CD4-positive, alpha-beta memory T cell (primary cell): ENCODE measurements around the gene MAPK8IP3. TPM values are rescaled to one million over a fixed set of nuclear protein-coding genes. Genes with fewer than 3 reads are reported as not detected.

Source experiments
- CTCF ChIA-PET: fragments of 350-600 bp; sonication (Branson Sonifier 250); formaldehyde crosslinking; loops from one replicate; lab custom pipeline; 2021; ENCODE audit warnings: inconsistent platforms; ENCODE audit not compliant: partially characterized antibody; lab: Charles Lee
- POLR2A ChIA-PET: fragments of 350-600 bp; sonication (Branson Sonifier 250); formaldehyde crosslinking; loops from one replicate; lab custom pipeline; 2021; ENCODE audit not compliant: partially characterized antibody; lab: Charles Lee
- DNase-seq, 5 donors: peaks; one replicate each; pipeline versions ENCODE4 v3.0.0 to v3.0.0-alpha.2; 2020 to 2022; ENCODE audit warnings: mixed read lengths in 1 of 5
- H3K27ac ChIP-seq: one replicate; pipeline ENCODE4 v1.7.0; 2013; ENCODE audit warnings: low read depth, low read length
- H3K27me3 ChIP-seq: 2 replicates; pipeline ENCODE4 v1.7.0; 2013; ENCODE audit warnings: mild to moderate bottlenecking, low read length, moderate library complexity; ENCODE audit not compliant: insufficient read depth
- H3K36me3 ChIP-seq: 2 replicates; pipeline ENCODE4 v1.7.0; 2013; ENCODE audit warnings: mild to moderate bottlenecking, low read length, moderate library complexity; ENCODE audit not compliant: insufficient read depth
- H3K4me1 ChIP-seq: 2 replicates; pipeline ENCODE4 v1.7.0; 2013; ENCODE audit warnings: mild to moderate bottlenecking, low read length, moderate library complexity; ENCODE audit not compliant: insufficient read depth
- H3K4me3 ChIP-seq, 2 donors: one replicate each; pipeline ENCODE4 v1.7.0; 2013; ENCODE audit warnings: low read length in 2 of 2, mild to moderate bottlenecking in 1 of 2
- H3K9me3 ChIP-seq, 2 donors: one replicate each; pipeline ENCODE4 v1.7.0; 2013; ENCODE audit warnings: low read length in 2 of 2, control low read depth in 1 of 2; ENCODE audit not compliant: control insufficient read depth in 1 of 2
- H3K27ac Mint-ChIP-seq, 7 donors: one replicate each; pipeline ENCODE4 v1.8.0; 2020 to 2021; ENCODE audit warnings: mixed read lengths in 7 of 7, mild to moderate bottlenecking in 6 of 7, inconsistent platforms in 3 of 7, moderate library complexity in 3 of 7
- H3K27me3 Mint-ChIP-seq, 2 donors: one replicate each; pipeline ENCODE4 v1.8.0; 2020 to 2021; ENCODE audit warnings: mixed read lengths in 2 of 2
- H3K36me3 Mint-ChIP-seq, 2 donors: one replicate each; pipeline ENCODE4 v1.8.0; 2020 to 2021; ENCODE audit warnings: mixed read lengths in 2 of 2, inconsistent platforms in 1 of 2, mild to moderate bottlenecking in 1 of 2
- H3K4me1 Mint-ChIP-seq, 4 donors: one replicate each; pipeline ENCODE4 v1.8.0; 2020 to 2021; ENCODE audit warnings: mixed read lengths in 4 of 4, mild to moderate bottlenecking in 1 of 4
- H3K4me3 Mint-ChIP-seq, 8 donors: one replicate each; pipeline ENCODE4 v1.8.0; 2020 to 2021; ENCODE audit warnings: mixed read lengths in 8 of 8, mild to moderate bottlenecking in 7 of 8, moderate library complexity in 6 of 8, inconsistent platforms in 3 of 8
- H3K9me3 Mint-ChIP-seq, 8 donors: one replicate each; pipeline ENCODE4 v1.8.0; 2020 to 2021; ENCODE audit warnings: mixed read lengths in 8 of 8, mild to moderate bottlenecking in 5 of 8, inconsistent platforms in 3 of 8, moderate library complexity in 1 of 8
- intact Hi-C: fragments of 100-400 bp; cut with micrococcal nuclease; formaldehyde crosslinking; loops from one replicate; pipeline ENCODE4 v1.15.1; 2023
- polyA plus RNA-seq, 2 donors: library from polyadenylated mRNA; unstranded; fragments of 300-500 nt; fragmentation: Illumina TruSeq; gene quantifications; one replicate each; pipeline ENCODE4 v1.2.3, GENCODE V29; 2021
- total RNA-seq, 2 experiments: library from RNA; stranded (reverse); gene quantifications; one replicate each; pipeline ENCODE4 v1.2.3, GENCODE V29; 2021

The MAPK8IP3 gene
- total and polyA plus RNA-seq, 4 experiments from 2014 or later: 0.86 to 248 (median 121) TPM

DNA sequence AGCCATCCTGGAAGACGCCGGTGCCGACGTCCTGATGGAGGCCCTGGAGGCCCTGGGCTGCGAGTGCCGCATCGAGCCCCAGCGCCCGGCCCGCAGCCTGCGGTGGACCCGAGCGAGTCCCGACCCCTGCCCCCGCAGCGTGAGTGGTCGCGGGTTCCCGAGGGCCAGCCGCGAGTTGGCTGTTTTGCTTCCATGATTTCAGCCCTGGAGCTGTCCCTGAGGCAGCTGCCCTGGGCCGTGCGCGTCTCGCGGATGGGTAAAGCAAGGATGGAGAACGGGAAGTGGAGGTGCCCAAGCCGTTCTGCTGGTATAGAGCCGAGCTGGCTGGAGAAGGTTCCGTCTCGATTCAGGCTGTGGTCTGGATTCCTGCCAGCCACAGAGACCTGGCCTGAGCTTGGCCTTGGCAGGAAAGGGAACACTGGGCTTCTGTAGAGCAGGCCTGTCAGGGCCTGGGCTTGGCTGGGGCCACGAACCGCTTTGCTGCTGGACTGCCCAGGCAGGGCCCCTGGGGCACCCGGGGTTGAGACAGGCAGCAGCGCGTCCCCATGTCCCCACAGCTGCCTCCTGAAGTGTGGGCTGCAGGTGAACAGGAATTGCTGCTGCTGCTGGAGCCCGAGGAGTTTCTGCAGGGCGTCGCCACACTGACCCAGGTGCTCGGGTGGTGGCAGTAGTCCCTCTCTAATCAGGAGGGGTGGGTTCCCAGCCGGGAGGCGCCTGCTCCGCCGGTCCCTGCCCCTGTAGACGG is 67.9 kb downstream of the MAPK8IP3 start:
- peak overlapping the region; percentile 45 to 73 for H3K4me3 ChIP-seq
- H3K4me3 Mint-ChIP-seq: peak overlapping the region; percentile 78 to 97 (median 83)
- H3K27me3 ChIP-seq: no peaks in the 10 kb centered on the region
- CTCF ChIA-PET: interaction anchor here (0.9 to 1.7 kb wide), 2 partner anchors 9 to 30 kb away, joined by 3 to 16 read pairs; partner anchors contain the start of genes NUBP2 and SPSB3
- intact Hi-C loops: loop anchor here (1.0 to 5.0 kb wide), 4 partner anchors 8 to 758 kb away; partner anchors contain the start of genes CEMP1, FAHD1, HAGH and NUBP2
- peak overlapping the region in 6 of 7 donors; percentile 48 to 90 (median 84) for H3K27ac Mint-ChIP-seq
- no peak for DNase-seq
- POLR2A ChIA-PET: interaction anchor here (1.1 to 11.4 kb wide), 6 partner anchors 6 to 191 kb away, joined by 3 to 185 read pairs (median 20); partner anchors contain the start of genes FAHD1, HAGH, MAPK8IP3 and NUBP2
- H3K9me3 Mint-ChIP-seq: no peaks in the 10 kb centered on the region
- peaks cover 29% of the 10 kb centered on the region for H3K4me1 ChIP-seq
- H3K36me3 ChIP-seq: peaks cover 5% of the 10 kb centered on the region
- H3K4me1 Mint-ChIP-seq: peaks cover 11 to 32% (median 15%) of the 10 kb centered on the region in 4 donors
- peaks cover 0 to 19% of the 10 kb centered on the region in 2 donors for H3K36me3 Mint-ChIP-seq
- H3K9me3 ChIP-seq: no peaks in the 10 kb centered on the region
- H3K27me3 Mint-ChIP-seq: no peaks in the 10 kb centered on the region
- peak overlapping the region; percentile 72 for H3K27ac ChIP-seq

- CTCF ChIA-PET: interaction anchor here (0.9 to 1.7 kb wide), 2 partner anchors 8 to 30 kb away, joined by 3 to 16 read pairs; partner anchors contain the start of genes NUBP2 and SPSB3
- Mint-ChIP-seq H3K4me3 (peak overlapping the region in 6 of 8 donors; percentile 24 to 83 (median 54)), H3K4me1 (peaks cover 11 to 32% (median 15%) of the 10 kb centered on the region in 4 donors), H3K9me3 (no peaks in the 10 kb centered on the region), H3K27me3 (no peaks in the 10 kb centered on the region), H3K36me3 (peaks cover 0 to 22% of the 10 kb centered on the region in 2 donors), H3K27ac (peak overlapping the region in 1 of 7 donors; percentile 88)
- Histone ChIP-seq H3K4me1 (peaks cover 29% of the 10 kb centered on the region), H3K4me3 (no peak overlapping the region), H3K36me3 (peaks cover 10% of the 10 kb centered on the region), H3K27me3 (no peaks in the 10 kb centered on the region), H3K9me3 (no peaks in the 10 kb centered on the region), H3K27ac (peak overlapping the region; percentile 72)
- POLR2A ChIA-PET: interaction anchor here (1.1 to 11.4 kb wide), 6 partner anchors 6 to 191 kb away, joined by 3 to 185 read pairs (median 20); partner anchors contain the start of genes FAHD1, HAGH, MAPK8IP3 and NUBP2
- DNase-seq: no peak
- intact Hi-C loops: loop anchor here (5.0 kb wide), 1 partner anchor 758 kb away; the partner anchor contains the start of gene CEMP1
Observed at GRCh38 chr16:1774448-1774780, 68.4 kb downstream of the MAPK8IP3 start.

DNA sequence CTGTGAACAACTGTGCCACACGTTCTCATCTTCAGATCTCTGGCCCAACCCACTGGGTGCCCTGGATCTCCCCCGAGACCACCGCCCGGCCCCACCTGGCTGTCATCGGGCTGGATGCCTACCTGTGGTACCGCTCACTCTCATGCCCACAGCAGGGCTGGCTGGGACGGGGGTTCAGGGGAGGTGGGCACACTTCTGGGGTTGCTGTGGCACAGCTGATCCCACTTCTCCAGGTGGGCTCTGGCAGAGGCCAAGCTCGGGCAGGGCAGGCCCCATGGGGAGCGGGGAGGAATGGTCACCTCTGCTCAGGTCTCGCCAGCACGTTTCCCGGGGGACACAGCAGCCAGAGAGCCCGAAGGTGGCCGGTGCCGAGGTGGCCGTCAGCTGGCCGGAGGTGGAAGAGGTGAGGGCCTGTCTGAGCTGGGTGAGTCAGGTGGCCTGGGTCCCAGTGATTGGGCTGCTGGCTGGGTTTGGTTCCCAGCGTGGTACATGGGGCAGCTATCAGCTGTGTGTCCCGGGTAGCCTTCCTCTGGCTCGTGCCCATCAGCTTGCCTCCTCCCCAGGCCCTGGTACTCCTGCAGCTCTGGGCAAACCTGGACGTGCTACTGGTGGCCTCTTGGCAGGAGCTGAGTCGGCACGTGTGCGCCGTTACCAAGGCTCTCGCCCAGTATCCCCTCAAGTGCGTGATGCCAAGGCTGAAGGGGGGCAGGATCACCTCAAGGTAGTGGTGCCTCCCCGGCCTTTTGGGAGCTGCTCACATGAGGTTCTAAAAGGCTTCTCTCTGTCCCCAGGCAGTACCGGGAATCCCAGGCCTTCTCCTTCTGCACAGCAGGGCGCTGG is 69.2 kb downstream of the MAPK8IP3 start:
- peaks cover 32% of the 10 kb centered on the region for H3K4me1 ChIP-seq
- peak overlapping the region; percentile 72 for H3K27ac ChIP-seq
- no peaks in the 10 kb centered on the region for H3K27me3 Mint-ChIP-seq
- peak overlapping the region in 7 of 8 donors; percentile 13 to 59 (median 44) for H3K4me3 Mint-ChIP-seq
- H3K4me3 ChIP-seq: no peak overlapping the region
- no peaks in the 10 kb centered on the region for H3K27me3 ChIP-seq
- CTCF ChIA-PET: interaction anchor here (1.7 kb wide), 1 partner anchor 8 kb away, joined by 16 read pairs; the partner anchor contains the start of genes NUBP2 and SPSB3
- H3K9me3 Mint-ChIP-seq: no peaks in the 10 kb centered on the region
- peaks cover 10 to 30% (median 12%) of the 10 kb centered on the region in 4 donors for H3K4me1 Mint-ChIP-seq
- no peaks in the 10 kb centered on the region for H3K9me3 ChIP-seq
- DNase-seq: no peak
- peaks cover 13% of the 10 kb centered on the region for H3K36me3 ChIP-seq
- POLR2A ChIA-PET: interaction anchor here (0.6 to 11.4 kb wide), 5 partner anchors 5 to 154 kb away, joined by 3 to 185 read pairs (median 3); partner anchors contain the start of genes MAPK8IP3, NUBP2 and SPSB3
- peaks cover 0 to 19% of the 10 kb centered on the region in 2 donors for H3K36me3 Mint-ChIP-seq
- peak overlapping the region in 1 of 7 donors; percentile 88 for H3K27ac Mint-ChIP-seq
- intact Hi-C loops: no loop called here

GRCh38 chr16:1775846-1776671 is 70.1 kb downstream of the MAPK8IP3 start:
- no peaks in the 10 kb centered on the region for H3K9me3 Mint-ChIP-seq
- POLR2A ChIA-PET: interaction anchor here (0.6 to 9.4 kb wide), 2 partner anchors 38 to 69 kb away, joined by 3 to 66 read pairs; partner anchors contain the start of gene MAPK8IP3
- peak overlapping the region in 1 of 7 donors; percentile 88 for H3K27ac Mint-ChIP-seq

GRCh38 chr16:1776672-1776955 is 70.6 kb downstream of the MAPK8IP3 start:
- intact Hi-C loops: no loop called here
- CTCF ChIA-PET: no interaction called here
- Mint-ChIP-seq H3K36me3 (peaks cover 0 to 18% of the 10 kb centered on the region in 2 donors), H3K4me3 (peak overlapping the region in 2 of 8 donors; percentile 4 to 21), H3K9me3 (no peaks in the 10 kb centered on the region), H3K4me1 (peaks cover 14 to 40% (median 18%) of the 10 kb centered on the region in 4 donors), H3K27me3 (no peaks in the 10 kb centered on the region), H3K27ac (peak overlapping the region in 1 of 7 donors; percentile 70)
- no peak for DNase-seq
- POLR2A ChIA-PET: no interaction called here
- Histone ChIP-seq H3K4me3 (no peak overlapping the region), H3K9me3 (no peaks in the 10 kb centered on the region), H3K4me1 (peaks cover 40% of the 10 kb centered on the region), H3K27me3 (no peaks in the 10 kb centered on the region), H3K27ac (no peak overlapping the region), H3K36me3 (peaks cover 22% of the 10 kb centered on the region)

More at GRCh38 chr16:1775846-1776671, 70.1 kb downstream of the MAPK8IP3 start:
- Mint-ChIP-seq H3K36me3 (peaks cover 0 to 17% of the 10 kb centered on the region in 2 donors), H3K4me1 (peaks cover 10 to 34% (median 13%) of the 10 kb centered on the region in 4 donors), H3K4me3 (peak overlapping the region in 2 of 8 donors; percentile 21 to 52), H3K27me3 (no peaks in the 10 kb centered on the region)
- intact Hi-C loops: no loop called here
- Histone ChIP-seq H3K27ac (no peak overlapping the region), H3K27me3 (no peaks in the 10 kb centered on the region), H3K36me3 (peaks cover 22% of the 10 kb centered on the region), H3K9me3 (no peaks in the 10 kb centered on the region), H3K4me1 (peaks cover 34% of the 10 kb centered on the region), H3K4me3 (no peak overlapping the region)
- CTCF ChIA-PET: no interaction called here
- no peak for DNase-seq

GRCh38 chr16:1776991-1777374 is 71.0 kb downstream of the MAPK8IP3 start:
- no peak overlapping the region for H3K27ac ChIP-seq
- intact Hi-C loops: no loop called here
- H3K9me3 ChIP-seq: no peaks in the 10 kb centered on the region
- H3K4me1 ChIP-seq: peaks cover 38% of the 10 kb centered on the region
- H3K27ac Mint-ChIP-seq: peak overlapping the region in 1 of 7 donors; percentile 70
- no peak overlapping the region for H3K4me3 ChIP-seq
- peak overlapping the region in 1 of 8 donors; percentile 4 for H3K4me3 Mint-ChIP-seq
- POLR2A ChIA-PET: interaction anchor here (1.1 to 6.7 kb wide), 2 partner anchors 7 to 71 kb away, joined by 3 to 185 read pairs; partner anchors contain the start of genes EME2, MAPK8IP3, MRPS34 and NME3
- H3K9me3 Mint-ChIP-seq: no peaks in the 10 kb centered on the region
- H3K36me3 ChIP-seq: peaks cover 22% of the 10 kb centered on the region
- no peaks in the 10 kb centered on the region for H3K27me3 ChIP-seq
- no peaks in the 10 kb centered on the region for H3K27me3 Mint-ChIP-seq
- DNase-seq: no peak
- H3K36me3 Mint-ChIP-seq: peaks cover 0 to 18% of the 10 kb centered on the region in 2 donors
- CTCF ChIA-PET: no interaction called here
- peaks cover 13 to 40% (median 17%) of the 10 kb centered on the region in 4 donors for H3K4me1 Mint-ChIP-seq
